HL-60 (cell line): ENCODE measurements around the gene EOLA1.
"Not testable (repeated sequence)": the region's sequence is repeated elsewhere in the genome, so short reads cannot be mapped to it uniquely, and the experiment has no call there.

Experiments used
- DNase-seq, 2 experiments: peaks; one replicate each; pipeline ENCODE4 v3.0.0-alpha.2; 2010 to 2020; ENCODE audit warnings: low read depth in 1 of 2, low spot score in 1 of 2
- H3K27ac ChIP-seq: fragments of 250-450 bp; sonication (Bioruptor Pico); replicated peaks from 2 replicates; pipeline ENCODE4 v1.5.1; 2020; ENCODE audit warnings: mild to moderate bottlenecking, moderate library complexity
- H3K27me3 ChIP-seq: fragments of 250-450 bp; sonication (Bioruptor Pico); 2 replicates; pipeline ENCODE4 v1.5.1; 2021; ENCODE audit warnings: mild to moderate bottlenecking, moderate library complexity; ENCODE audit not compliant: insufficient read depth, poor library complexity, severe bottlenecking
- H3K4me3 ChIP-seq: replicated peaks from 2 replicates; pipeline ENCODE4 v1.5.1; 2011; ENCODE audit warnings: mild to moderate bottlenecking, control low read depth, low read length; ENCODE audit not compliant: insufficient read depth
- CTCF ChIP-seq: IDR thresholded peaks from one replicate; pipeline ENCODE4 v1.5.1; 2011; ENCODE audit warnings: low read length, control low read depth, inconsistent platforms; ENCODE audit not compliant: insufficient read depth
- GABPA ChIP-seq: IDR thresholded peaks from 2 replicates; pipeline ENCODE4 v1.6.1; 2012; ENCODE audit warnings: low read depth
- POLR2AphosphoS5 ChIP-seq: IDR thresholded peaks from 2 replicates; pipeline ENCODE4 v1.6.1; 2012; ENCODE audit warnings: low read depth
- REST ChIP-seq: IDR thresholded peaks from 2 replicates; pipeline ENCODE4 v1.6.1; 2012; ENCODE audit warnings: low read depth; ENCODE audit not compliant: insufficient replicate concordance
- SPI1 ChIP-seq: IDR thresholded peaks from 2 replicates; pipeline ENCODE4 v1.6.1; 2012; ENCODE audit warnings: low read depth, mild to moderate bottlenecking, borderline replicate concordance

EOLA1 gene

GRCh38 chrX:149572743-149573142 lies 31.9 kb downstream of the EOLA1 start:
- DNase-seq = no peak
- TF ChIP-seq REST (no peak), SPI1 (no peak), GABPA (no peak), POLR2AphosphoS5 (no peak), CTCF (no peak)

GRCh38 chrX:149573456-149573855 lies 32.6 kb downstream of the EOLA1 start:
- H3K27ac ChIP-seq, H3K27me3 ChIP-seq, H3K4me3 ChIP-seq, DNase-seq: not testable (repeated sequence)

More at GRCh38 chrX:149572743-149573142, 31.9 kb downstream of the EOLA1 start:
- Histone ChIP-seq H3K4me3 (no peak overlapping the region), H3K27me3 (no peaks in the 10 kb centered on the region), H3K27ac (no peak overlapping the region)

GRCh38 chrX:149585631-149586030 lies 44.8 kb downstream of the EOLA1 start:
- not testable (repeated sequence) for H3K4me3 ChIP-seq, DNase-seq, H3K27me3 ChIP-seq, H3K27ac ChIP-seq

- not testable (repeated sequence) for H3K4me3 ChIP-seq, H3K27ac ChIP-seq, H3K27me3 ChIP-seq, DNase-seq
These were observed 46.5 kb downstream of the EOLA1 start, which contains the start of gene MAGEA9B for GRCh38 chrX:149587359-149587758. Gene MAGEA9B, minus strand, starts transcription at chrX:149587459. Its CDS starts 4,280 bp downstream, at chrX:149583179.

GRCh38 chrX:149590993-149591392 lies 50.2 kb downstream of the EOLA1 start:
- H3K4me3 ChIP-seq, H3K27ac ChIP-seq, H3K27me3 ChIP-seq, DNase-seq: not testable (repeated sequence)

GRCh38 chrX:149595214-149595613 lies 54.4 kb downstream of the EOLA1 start, which contains the start of gene HSFX2:
Gene HSFX2, minus strand, starts transcription at chrX:149595314. Its CDS starts 614 bp downstream, at chrX:149594700.
- H3K27ac ChIP-seq, H3K4me3 ChIP-seq, H3K27me3 ChIP-seq, DNase-seq: not testable (repeated sequence)

GRCh38 chrX:149595943-149596342 lies 55.1 kb downstream of the EOLA1 start:
- H3K27me3 ChIP-seq, H3K4me3 ChIP-seq, H3K27ac ChIP-seq, DNase-seq: not testable (repeated sequence)
